ENCODE measurements around the gene MAP6. TPM values are rescaled to one million over a fixed set of nuclear protein-coding genes. Genes with fewer than 3 reads are reported as not detected.

Gene MAP6
- total RNA-seq, 1 donor from 2014 or later = 0.54 TPM

DNA sequence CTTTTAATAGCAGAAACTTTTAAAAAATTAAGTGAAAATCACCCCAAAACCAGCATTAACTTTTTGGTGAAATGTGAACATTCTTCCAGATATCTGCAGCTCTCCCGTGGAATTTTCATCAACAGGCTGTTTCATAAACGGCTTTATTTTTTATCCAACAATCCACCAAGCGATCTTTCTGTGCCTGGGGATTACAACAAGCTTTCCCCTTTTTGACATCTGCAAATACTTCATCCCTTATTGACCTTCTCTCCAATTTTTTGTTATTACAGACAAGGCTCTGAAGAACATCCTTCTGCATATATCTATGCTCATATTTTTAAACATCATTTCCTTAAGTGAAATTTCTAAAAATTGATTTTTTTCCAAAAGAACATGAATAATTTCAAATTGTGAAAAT is 112.6 kb downstream of the MAP6 start:
- Mint-ChIP-seq H3K9me3 (no peaks in the 10 kb centered on the region), H3K4me3 (no peak overlapping the region), H3K27me3 (ENCODE audit: insufficient read depth) (peaks cover 7% of the 10 kb centered on the region), H3K27ac (no peak overlapping the region), H3K4me1 (ENCODE audit: low read depth) (no peaks in the 10 kb centered on the region), H3K36me3 (ENCODE audit: low read depth) (no peaks in the 10 kb centered on the region)
- intact Hi-C loops (cut with micrococcal nuclease) = no loop called here
- no peak for DNase-seq (ENCODE audit: low spot score)

DNA sequence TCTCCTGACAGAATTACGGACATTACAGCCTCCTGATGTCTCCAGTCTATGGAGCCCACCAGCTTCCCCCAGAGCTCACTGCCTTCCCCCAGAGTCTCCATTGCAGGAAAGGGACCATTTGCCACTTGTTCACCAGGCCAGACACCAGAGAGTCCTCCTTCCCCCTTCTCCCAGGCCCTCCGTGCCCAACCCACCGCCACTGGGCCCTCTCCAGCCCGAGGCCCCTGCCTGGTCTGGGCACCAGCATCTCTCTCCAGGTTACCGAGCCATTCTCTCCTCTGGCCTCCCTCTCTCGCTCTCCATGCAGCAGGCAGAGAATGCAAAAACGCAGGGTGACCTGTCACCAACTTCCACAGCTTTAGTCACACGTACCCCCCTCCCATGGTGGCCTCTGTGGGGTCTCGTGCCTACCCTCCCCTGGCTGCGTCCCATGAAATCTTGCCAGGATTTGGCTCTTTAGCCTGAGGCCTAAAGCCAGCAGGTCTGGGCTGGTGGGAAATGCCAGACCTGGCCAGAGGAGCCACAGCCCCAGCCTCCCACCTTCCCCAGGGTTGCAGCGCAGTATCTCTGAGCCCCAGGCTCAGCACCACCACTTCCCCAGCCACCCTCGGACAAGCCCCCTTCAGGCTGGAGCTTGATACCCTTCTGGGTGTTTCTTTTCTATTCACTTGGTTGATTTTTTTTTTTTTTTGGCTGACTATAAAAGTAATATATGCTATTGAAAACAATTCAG is 113.6 kb downstream of the MAP6 start:
- H3K4me1 Mint-ChIP-seq (ENCODE audit: low read depth) = no peaks in the 10 kb centered on the region
- no peak overlapping the region for H3K4me3 Mint-ChIP-seq
- peaks cover 7% of the 10 kb centered on the region for H3K27me3 Mint-ChIP-seq (ENCODE audit: insufficient read depth)
- intact Hi-C loops (cut with micrococcal nuclease) = no loop called here
- no peak for DNase-seq (ENCODE audit: low spot score)
- no peaks in the 10 kb centered on the region for H3K36me3 Mint-ChIP-seq (ENCODE audit: low read depth)
- H3K27ac Mint-ChIP-seq = no peak overlapping the region
- no peaks in the 10 kb centered on the region for H3K9me3 Mint-ChIP-seq

DNA sequence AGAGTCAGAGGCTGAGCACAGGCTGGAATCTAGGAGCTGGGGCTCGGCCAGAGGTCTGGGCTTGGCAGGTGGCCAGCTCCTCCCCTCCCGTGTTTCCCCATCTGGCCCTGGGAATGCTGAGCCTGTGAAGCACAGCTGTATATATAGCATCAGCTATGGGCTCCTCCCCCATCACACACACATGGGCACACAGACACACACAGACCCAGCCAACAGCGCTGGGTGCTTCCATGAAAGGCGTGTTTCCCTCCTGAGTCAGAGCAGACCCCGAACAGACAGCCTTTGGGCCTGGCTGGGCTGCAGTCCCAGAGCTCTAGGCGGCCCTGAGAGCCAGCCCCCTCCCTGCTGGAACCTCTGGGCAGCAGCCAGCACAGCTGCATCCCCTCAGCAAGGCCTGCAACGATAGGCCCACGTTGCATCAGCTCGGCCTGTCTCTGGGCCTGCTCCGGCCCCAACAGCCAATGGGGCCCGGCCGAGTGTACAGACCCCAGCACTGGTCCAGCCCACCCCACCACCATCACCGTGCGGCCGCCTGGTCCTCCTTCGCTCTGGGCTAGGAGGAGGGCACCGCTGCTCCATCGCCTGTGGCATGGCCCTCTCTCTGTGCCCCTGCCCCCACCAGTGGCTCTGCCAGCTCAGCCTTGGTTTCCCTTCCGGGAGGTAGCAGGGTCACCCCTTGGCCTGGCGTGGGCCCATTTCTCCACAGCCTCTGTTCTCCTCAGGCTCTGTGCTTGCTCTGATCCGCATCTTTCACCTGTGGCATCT is 114.4 kb downstream of the MAP6 start:
- no peak for DNase-seq (ENCODE audit: low spot score)
- no peaks in the 10 kb centered on the region for H3K36me3 Mint-ChIP-seq (ENCODE audit: low read depth)
- no peak overlapping the region for H3K4me3 Mint-ChIP-seq
- H3K27me3 Mint-ChIP-seq (ENCODE audit: insufficient read depth) = peaks cover 6% of the 10 kb centered on the region
- no peaks in the 10 kb centered on the region for H3K4me1 Mint-ChIP-seq (ENCODE audit: low read depth)
- H3K9me3 Mint-ChIP-seq = no peaks in the 10 kb centered on the region
- intact Hi-C loops (cut with micrococcal nuclease) = no loop called here
- no peak overlapping the region for H3K27ac Mint-ChIP-seq

DNA sequence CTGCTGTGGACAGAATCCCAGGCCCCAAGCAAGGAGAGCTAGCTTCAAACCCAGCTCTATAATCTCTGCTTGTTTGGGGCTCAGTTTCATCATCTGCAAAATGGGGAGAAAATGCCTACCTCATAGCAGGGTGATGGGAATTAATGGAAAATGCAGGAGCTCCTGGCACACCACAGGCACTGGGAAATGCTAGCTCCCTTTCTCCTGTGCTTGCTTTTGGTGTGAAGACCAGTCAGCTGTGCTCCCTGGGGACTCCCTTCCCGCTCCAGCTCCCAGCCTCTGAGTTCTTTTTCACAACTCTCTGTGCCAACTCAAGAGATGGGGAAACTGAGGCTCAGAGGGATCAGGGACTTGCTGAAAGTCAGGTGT is 115.0 kb downstream of the MAP6 start:
- Mint-ChIP-seq H3K9me3 (no peaks in the 10 kb centered on the region), H3K36me3 (ENCODE audit: low read depth) (no peaks in the 10 kb centered on the region), H3K4me3 (no peak overlapping the region), H3K27ac (no peak overlapping the region), H3K27me3 (ENCODE audit: insufficient read depth) (peaks cover 6% of the 10 kb centered on the region), H3K4me1 (ENCODE audit: low read depth) (no peaks in the 10 kb centered on the region)
- DNase-seq (ENCODE audit: low spot score) = no peak
- intact Hi-C loops (cut with micrococcal nuclease) = no loop called here

DNA sequence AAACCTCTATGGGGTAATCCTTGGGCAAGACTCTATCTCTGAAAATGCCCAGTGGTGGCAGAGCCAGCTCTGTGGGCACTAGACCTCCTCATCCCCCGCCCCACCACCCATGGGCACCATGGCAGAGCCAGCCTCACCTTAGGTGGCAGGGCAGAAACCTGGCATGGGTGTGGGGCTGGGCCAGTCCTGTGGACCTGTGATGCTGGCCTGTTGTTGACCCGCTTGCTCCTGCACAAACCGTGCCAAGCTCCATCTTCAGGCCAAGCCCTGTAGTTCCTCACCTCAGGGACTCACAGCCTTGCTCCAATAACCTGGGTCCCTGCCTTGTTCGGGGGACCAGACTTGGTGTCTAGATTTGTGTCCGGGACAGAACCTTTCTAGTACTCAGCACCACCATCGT is 115.7 kb downstream of the MAP6 start:
- H3K27me3 Mint-ChIP-seq (ENCODE audit: insufficient read depth) = peaks cover 6% of the 10 kb centered on the region
- DNase-seq (ENCODE audit: low spot score) = no peak
- H3K36me3 Mint-ChIP-seq (ENCODE audit: low read depth) = no peaks in the 10 kb centered on the region
- no peak overlapping the region for H3K4me3 Mint-ChIP-seq
- H3K4me1 Mint-ChIP-seq (ENCODE audit: low read depth) = no peaks in the 10 kb centered on the region
- intact Hi-C loops (cut with micrococcal nuclease) = no loop called here
- H3K27ac Mint-ChIP-seq = no peak overlapping the region
- no peaks in the 10 kb centered on the region for H3K9me3 Mint-ChIP-seq

DNA sequence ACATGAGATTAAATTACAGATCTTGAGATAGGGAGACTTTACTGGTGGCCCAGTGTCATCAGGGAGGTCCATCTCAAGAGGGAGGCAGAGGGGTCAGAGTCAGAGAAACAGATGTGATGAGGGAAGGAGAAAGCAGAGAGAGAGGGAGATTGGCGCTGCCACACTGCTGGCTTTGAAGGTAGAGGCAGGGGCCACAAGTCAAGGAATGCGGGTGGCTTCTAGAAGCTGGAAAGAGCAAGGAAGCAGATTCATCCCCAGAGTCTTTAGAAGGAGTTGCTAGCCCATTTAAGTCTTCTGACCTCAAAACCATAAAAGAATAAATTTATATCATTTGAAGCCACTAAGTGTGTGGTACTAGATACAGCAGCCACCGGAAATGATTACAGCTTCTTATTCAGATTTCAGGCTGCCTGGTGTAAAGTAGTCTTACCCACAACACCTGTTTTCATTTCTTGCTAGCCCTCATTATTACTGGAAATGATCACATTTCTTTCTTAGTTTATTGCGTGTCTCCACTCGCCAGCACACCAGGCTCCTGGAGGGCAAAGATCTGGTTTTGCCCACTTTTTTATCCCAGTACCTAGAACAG is 119.4 kb downstream of the MAP6 start:
- Mint-ChIP-seq H3K4me3 (no peak overlapping the region), H3K9me3 (no peaks in the 10 kb centered on the region), H3K27me3 (ENCODE audit: insufficient read depth) (peaks cover 11% of the 10 kb centered on the region), H3K4me1 (ENCODE audit: low read depth) (no peaks in the 10 kb centered on the region), H3K27ac (no peak overlapping the region), H3K36me3 (ENCODE audit: low read depth) (no peaks in the 10 kb centered on the region)
- intact Hi-C loops (cut with micrococcal nuclease) = no loop called here
- no peak for DNase-seq (ENCODE audit: low spot score)

DNA sequence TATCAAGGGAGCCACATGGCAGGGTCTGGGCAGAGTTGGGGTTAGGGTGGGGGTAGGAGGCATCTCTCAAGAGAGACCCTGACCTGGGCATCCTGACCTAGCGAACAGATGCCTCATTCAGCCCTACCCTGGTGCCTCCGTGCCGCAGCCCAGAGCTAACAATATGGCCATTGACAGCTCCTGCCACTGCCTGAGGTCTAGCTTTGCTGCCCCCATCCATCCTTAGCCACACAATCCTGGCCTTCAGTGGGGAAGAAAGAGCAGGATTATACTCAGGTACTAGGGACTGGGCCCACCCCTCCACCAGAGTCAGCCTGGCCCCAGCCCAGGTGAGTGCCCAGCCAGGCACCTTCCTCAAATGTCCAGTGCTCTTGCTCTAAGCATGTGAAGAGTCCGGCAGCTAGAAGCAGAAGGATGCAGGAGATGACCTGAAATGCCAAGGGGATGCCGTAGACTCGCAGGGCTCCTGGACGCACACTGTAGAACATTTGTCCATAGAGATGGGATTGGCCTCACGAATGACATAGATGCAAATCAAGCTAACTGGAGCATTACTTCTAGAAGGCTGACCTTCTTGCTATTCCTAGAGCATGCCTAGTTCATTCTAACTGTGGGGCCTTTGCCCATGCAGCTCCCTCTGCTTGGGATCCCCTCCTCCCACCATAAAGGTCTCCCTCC is 120.1 kb downstream of the MAP6 start:
- Mint-ChIP-seq H3K4me1 (ENCODE audit: low read depth) (no peaks in the 10 kb centered on the region), H3K27me3 (ENCODE audit: insufficient read depth) (peaks cover 12% of the 10 kb centered on the region)
- intact Hi-C loops (cut with micrococcal nuclease) = no loop called here

DNA sequence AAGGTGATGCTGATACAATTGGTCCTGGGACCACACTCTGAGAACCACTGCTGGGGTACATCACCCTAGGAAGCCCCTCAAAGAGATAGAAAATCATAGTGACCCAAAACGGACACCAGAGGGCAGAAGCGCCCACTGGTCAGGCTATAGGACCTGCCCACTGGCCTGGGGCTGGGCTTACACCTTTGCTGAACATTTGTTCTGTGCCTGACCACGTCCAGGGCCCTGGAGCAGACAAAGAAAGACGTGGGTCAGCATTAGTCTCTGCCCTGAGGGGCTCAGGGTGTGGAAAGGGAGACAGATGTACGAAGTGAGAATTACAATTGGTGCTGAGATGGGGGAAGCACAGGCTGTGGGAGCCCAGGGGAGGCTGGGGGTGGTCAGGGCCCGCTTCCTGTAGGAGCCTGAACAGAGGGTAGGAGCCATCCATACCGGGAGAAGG is 121.2 kb downstream of the MAP6 start:
- intact Hi-C loops (cut with micrococcal nuclease) = loop anchor here (1.0 kb wide), 2 partner anchors 15 to 30 kb away; partner anchors contain the start of gene SERPINH1
- no peaks in the 10 kb centered on the region for H3K4me1 Mint-ChIP-seq (ENCODE audit: low read depth)
- no peak overlapping the region for H3K27ac Mint-ChIP-seq
- no peak overlapping the region for H3K4me3 Mint-ChIP-seq
- no peaks in the 10 kb centered on the region for H3K36me3 Mint-ChIP-seq (ENCODE audit: low read depth)
- H3K9me3 Mint-ChIP-seq = no peaks in the 10 kb centered on the region
- H3K27me3 Mint-ChIP-seq (ENCODE audit: insufficient read depth) = peaks cover 15% of the 10 kb centered on the region
- no peak for DNase-seq (ENCODE audit: low spot score)

More for the DNA sequence above, 120.1 kb downstream of the MAP6 start:
- Mint-ChIP-seq H3K4me3 (no peak overlapping the region), H3K36me3 (ENCODE audit: low read depth) (no peaks in the 10 kb centered on the region), H3K9me3 (no peaks in the 10 kb centered on the region), H3K27ac (no peak overlapping the region)
- no peak for DNase-seq (ENCODE audit: low spot score)

DNA sequence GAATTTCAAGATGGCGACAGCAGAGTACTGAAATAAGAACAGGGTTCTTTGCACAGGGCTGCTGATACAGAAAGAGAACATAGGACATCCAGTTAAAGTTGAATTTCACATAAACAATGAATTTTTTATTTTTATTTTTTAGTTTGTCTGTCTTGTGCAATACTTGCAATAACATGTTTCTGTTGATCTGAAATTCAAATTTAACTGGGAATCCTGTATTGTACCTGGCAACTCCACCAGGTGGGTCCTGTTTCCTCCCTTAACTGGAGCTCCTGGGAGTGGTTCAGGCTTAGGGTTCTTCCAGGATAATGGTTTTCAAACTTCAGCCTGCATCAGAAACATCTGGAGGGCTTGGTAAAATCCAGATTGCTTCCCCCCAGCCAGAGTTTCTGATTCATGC is 121.7 kb downstream of the MAP6 start:
- no peak overlapping the region for H3K27ac Mint-ChIP-seq

DNA sequence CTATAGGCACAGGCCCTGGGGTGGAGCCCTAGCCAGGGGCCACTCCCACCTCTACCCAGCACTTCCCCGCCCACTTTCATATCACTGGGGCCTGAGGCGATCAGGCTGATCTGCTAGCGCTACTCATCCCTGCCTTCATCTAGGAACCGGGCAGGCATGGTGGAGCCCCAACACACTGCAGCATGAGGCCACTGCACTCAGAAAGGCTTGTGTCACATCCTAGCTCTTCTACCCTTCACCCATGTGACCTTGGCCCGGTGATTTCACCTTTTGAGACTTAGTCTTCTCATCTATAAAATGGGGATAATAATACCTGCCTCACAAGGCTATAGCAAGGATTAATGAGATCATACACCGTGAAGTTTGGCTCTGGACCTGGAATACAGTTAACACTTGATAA is 125.0 kb downstream of the MAP6 start:
- intact Hi-C loops (cut with micrococcal nuclease) = no loop called here
- no peaks in the 10 kb centered on the region for H3K36me3 Mint-ChIP-seq (ENCODE audit: low read depth)
- H3K27ac Mint-ChIP-seq = no peak overlapping the region
- H3K9me3 Mint-ChIP-seq = no peaks in the 10 kb centered on the region
- DNase-seq (ENCODE audit: low spot score) = no peak
- peaks cover 15% of the 10 kb centered on the region for H3K27me3 Mint-ChIP-seq (ENCODE audit: insufficient read depth)
- H3K4me1 Mint-ChIP-seq (ENCODE audit: low read depth) = no peaks in the 10 kb centered on the region
- H3K4me3 Mint-ChIP-seq = no peak overlapping the region

More for the DNA sequence above, 121.7 kb downstream of the MAP6 start:
- intact Hi-C loops (cut with micrococcal nuclease) = loop anchor here (1.0 kb wide), 2 partner anchors 15 to 30 kb away; partner anchors contain the start of gene SERPINH1
- no peaks in the 10 kb centered on the region for H3K36me3 Mint-ChIP-seq (ENCODE audit: low read depth)
- H3K9me3 Mint-ChIP-seq = no peaks in the 10 kb centered on the region
- H3K4me1 Mint-ChIP-seq (ENCODE audit: low read depth) = no peaks in the 10 kb centered on the region
- no peak for DNase-seq (ENCODE audit: low spot score)
- peaks cover 15% of the 10 kb centered on the region for H3K27me3 Mint-ChIP-seq (ENCODE audit: insufficient read depth)
- no peak overlapping the region for H3K4me3 Mint-ChIP-seq

DNA sequence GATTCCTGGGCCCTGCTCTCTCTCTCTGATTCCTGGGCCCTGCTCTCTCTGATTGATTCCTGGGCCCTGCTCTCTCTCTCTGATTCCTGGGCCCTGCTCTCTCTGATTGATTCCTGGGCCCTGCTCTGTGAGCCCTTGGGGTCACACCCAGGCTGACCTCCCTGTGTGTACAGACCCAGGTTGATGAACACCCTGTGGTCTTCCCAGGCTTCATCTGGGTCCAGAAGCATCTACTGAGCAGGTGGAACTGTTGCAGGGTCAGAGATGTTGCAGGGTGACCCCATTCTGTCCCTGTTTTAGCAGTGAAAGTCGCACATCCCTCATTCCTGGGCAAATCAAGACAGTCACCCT is 126.8 kb downstream of the MAP6 start:
- Mint-ChIP-seq H3K27me3 (ENCODE audit: insufficient read depth) (peaks cover 13% of the 10 kb centered on the region), H3K27ac (no peak overlapping the region), H3K36me3 (ENCODE audit: low read depth) (no peaks in the 10 kb centered on the region), H3K4me3 (no peak overlapping the region), H3K4me1 (ENCODE audit: low read depth) (peaks cover 16% of the 10 kb centered on the region), H3K9me3 (no peaks in the 10 kb centered on the region)
- no peak for DNase-seq (ENCODE audit: low spot score)
- intact Hi-C loops (cut with micrococcal nuclease) = no loop called here

DNA sequence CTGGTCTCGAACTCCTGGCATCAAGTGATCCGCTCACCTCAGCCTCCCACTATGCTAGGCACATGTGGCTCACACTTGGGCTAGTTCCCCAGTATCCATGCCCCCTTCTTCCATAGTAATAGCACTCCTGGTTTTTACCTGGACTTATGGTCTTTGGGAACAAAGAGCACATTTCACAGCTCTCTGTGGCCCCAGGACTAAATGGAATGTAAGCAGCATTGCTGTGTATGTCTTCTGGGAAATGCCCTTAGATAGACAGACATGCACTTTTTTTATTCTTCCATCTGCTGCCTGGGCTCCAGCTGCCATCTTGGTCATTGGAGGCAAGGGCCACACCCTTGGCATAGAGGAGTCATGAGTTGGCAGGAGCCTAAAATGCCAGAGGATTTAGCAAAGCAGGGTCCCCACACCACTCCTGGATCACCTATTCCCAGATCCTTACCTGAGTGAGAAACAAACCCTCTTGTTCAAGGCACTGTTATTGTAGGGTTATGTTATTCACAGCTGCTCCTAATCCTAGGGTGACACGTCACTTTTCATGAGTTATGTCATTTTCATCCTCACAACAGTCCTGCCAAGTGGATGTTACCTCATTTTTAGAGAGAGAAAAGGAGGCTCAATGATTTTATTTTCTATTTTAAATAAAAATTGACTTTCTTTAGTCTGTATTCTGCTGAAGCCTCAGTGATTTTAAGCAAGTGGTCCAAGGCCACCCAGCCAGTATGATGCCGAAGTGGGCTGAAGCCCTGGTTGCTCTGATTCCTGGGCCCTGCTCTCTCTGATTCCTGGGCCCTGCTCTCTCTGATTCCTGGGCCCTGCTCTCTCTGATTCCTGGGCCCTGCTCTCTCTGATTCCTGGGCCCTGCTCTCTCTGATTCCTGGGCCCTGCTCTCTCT is 127.4 kb downstream of the MAP6 start:
- no peak overlapping the region for H3K27ac Mint-ChIP-seq
- no peak for DNase-seq (ENCODE audit: low spot score)
- no peaks in the 10 kb centered on the region for H3K9me3 Mint-ChIP-seq
- peaks cover 23% of the 10 kb centered on the region for H3K4me1 Mint-ChIP-seq (ENCODE audit: low read depth)
- peaks cover 11% of the 10 kb centered on the region for H3K27me3 Mint-ChIP-seq (ENCODE audit: insufficient read depth)
- H3K4me3 Mint-ChIP-seq = no peak overlapping the region
- no peaks in the 10 kb centered on the region for H3K36me3 Mint-ChIP-seq (ENCODE audit: low read depth)
- intact Hi-C loops (cut with micrococcal nuclease) = no loop called here
